PC-3 (cell line): ENCODE data around the gene MAIP1. TPM values are rescaled to one million over a fixed set of nuclear protein-coding genes. Genes with fewer than 3 reads are reported as not detected.

ENCODE experiments used
- ATAC-seq: fragments of 200-7000 bp; cut with Tn5 transposase; 2 replicates; pipeline ENCODE4 v1.9.1; 2020; ENCODE audit warnings: mild to moderate bottlenecking, moderate library complexity
- BruUV-seq: library from RNA; stranded (reverse); fragments of 400-500 nt; replicated peaks from 2 replicates; lab custom pipeline; 2021; lab: Mats Ljungman, UMichigan
- CTCF ChIA-PET: fragments of 300-600 bp; sonication (Branson Sonifier 250); formaldehyde crosslinking; loops from one replicate; lab custom pipeline; 2022; ENCODE audit warnings: antibody characterized with exemption; lab: Charles Lee
- POLR2A ChIA-PET: fragments of 300-600 bp; sonication (Branson Sonifier 250); formaldehyde crosslinking; loops from one replicate; lab custom pipeline; 2022; ENCODE audit warnings: antibody characterized with exemption; ENCODE audit not compliant: unreplicated experiment; lab: Charles Lee
- DNase-seq: peaks from one replicate; pipeline ENCODE4 v3.0.0-alpha.2; 2015
- H2AFZ ChIP-seq: fragments of 300-600 bp; sonication (generic); 2 replicates; pipeline ENCODE4 v1.6.0; 2016; ENCODE audit warnings: antibody characterized with exemption, low read length
- H3F3A ChIP-seq: fragments of 300-600 bp; sonication (generic); one replicate; pipeline ENCODE4 v1.6.0; 2017; ENCODE audit warnings: antibody characterized with exemption, low read length, control low read depth, mild to moderate bottlenecking; ENCODE audit not compliant: unreplicated experiment
- H3K27ac ChIP-seq: fragments of 300-600 bp; sonication (generic); 2 replicates; pipeline ENCODE4 v1.5.1; 2016; ENCODE audit warnings: mild to moderate bottlenecking, low read length
- H3K27me3 ChIP-seq: fragments of 300-600 bp; sonication (generic); 2 replicates; pipeline ENCODE4 v1.6.1; 2016; ENCODE audit warnings: low read length, mixed read lengths
- H3K36me3 ChIP-seq: fragments of 300-600 bp; sonication (generic); 2 replicates; pipeline ENCODE4 v1.6.1; 2016; ENCODE audit warnings: low read depth, mixed run types, low read length, mixed read lengths
- H3K4me1 ChIP-seq: fragments of 300-600 bp; sonication (generic); 2 replicates; pipeline ENCODE4 v1.5.1; 2016; ENCODE audit warnings: low read length; ENCODE audit not compliant: insufficient read depth
- H3K4me2 ChIP-seq: fragments of 300-600 bp; sonication (generic); 2 replicates; pipeline ENCODE4 v1.6.0; 2016; ENCODE audit warnings: low read length
- H3K4me3 ChIP-seq: fragments of 300-600 bp; sonication (generic); 2 replicates; pipeline ENCODE4 v1.5.1; 2016; ENCODE audit warnings: mild to moderate bottlenecking, low read length, mixed read lengths
- H3K79me2 ChIP-seq: fragments of 300-600 bp; sonication (generic); 2 replicates; pipeline ENCODE4 v1.6.1; 2017; ENCODE audit warnings: low read length, mixed read lengths
- H3K9ac ChIP-seq: fragments of 300-600 bp; sonication (generic); 2 replicates; pipeline ENCODE4 v1.6.0; 2016; ENCODE audit warnings: mild to moderate bottlenecking, low read length
- H3K9me2 ChIP-seq: fragments of 300-600 bp; sonication (generic); replicated peaks from 2 replicates; pipeline ENCODE4 v1.6.1; 2016; ENCODE audit warnings: mixed run types, low read length, mixed read lengths
- H3K9me3 ChIP-seq: fragments of 300-600 bp; sonication (generic); 2 replicates; pipeline ENCODE4 v1.6.1; 2016; ENCODE audit warnings: low read length, mixed read lengths
- H4K20me1 ChIP-seq: fragments of 300-600 bp; sonication (generic); 2 replicates; pipeline ENCODE4 v1.6.1; 2016; ENCODE audit warnings: low read length, mixed read lengths
- EZH2 ChIP-seq: fragments of 300-600 bp; sonication (generic); IDR thresholded peaks from one replicate; pipeline ENCODE4 v1.6.1; 2017; ENCODE audit warnings: antibody characterized with exemption, mild to moderate bottlenecking, low read length; ENCODE audit not compliant: unreplicated experiment
- EZH2phosphoT487 ChIP-seq: fragments of 300-600 bp; sonication (generic); IDR thresholded peaks from 2 replicates; pipeline ENCODE4 v1.6.1; 2018; ENCODE audit warnings: mild to moderate bottlenecking, antibody characterized with exemption, low read length, borderline replicate concordance
- intact Hi-C: fragments of 100-400 bp; cut with micrococcal nuclease; formaldehyde crosslinking; loops from 2 replicates; pipeline ENCODE4 v1.9.0; 2023
- total RNA-seq: library from RNA; depleted of rRNA; stranded (reverse); fragments of >200 nt; gene quantifications from 2 replicates; pipeline ENCODE4 v1.2.3, GENCODE V29; 2014
- TF ChIP-seq, protein P1 (sequence below): fragments of 300-600 bp; sonication (generic); conservative IDR thresholded peaks from 2 replicates; pipeline ENCODE4 v1.5.1; 2017; ENCODE audit warnings: antibody characterized with exemption, low read depth, mild to moderate bottlenecking, low read length

Gene MAIP1
- total RNA-seq, 1 experiment from 2014 or later = 44.7 TPM

DNA sequence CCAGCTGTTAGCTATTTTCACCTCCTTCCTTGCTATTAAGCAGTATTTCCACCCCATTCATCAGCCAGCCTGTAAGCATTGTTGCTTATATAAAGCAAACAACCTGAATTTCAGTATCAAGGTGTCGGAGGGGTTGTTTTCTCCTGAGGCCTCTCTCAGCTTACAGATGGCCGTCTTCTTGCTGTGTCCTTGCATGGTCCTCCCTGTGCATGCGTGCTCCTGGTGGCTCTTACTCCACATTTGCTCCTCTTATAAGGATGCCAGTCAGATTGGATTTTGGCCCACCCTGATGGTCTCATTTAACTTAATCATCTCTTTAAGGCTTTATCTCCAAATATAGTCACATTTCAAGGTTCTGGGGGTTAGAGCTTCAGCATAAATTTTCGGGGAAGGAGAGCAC, 2.6 kb downstream of the MAIP1 start:
- Histone ChIP-seq H2AFZ (no peak overlapping the region), H3K27me3 (no peaks in the 10 kb centered on the region), H3K4me3 (peak overlapping the region; percentile 94; the same call in 1 of the 2 replicates), H3F3A (no peaks in the 10 kb centered on the region), H3K27ac (no peak overlapping the region), H3K9me3 (no peaks in the 10 kb centered on the region), H3K9me2 (no peaks in the 10 kb centered on the region), H3K9ac (no peak overlapping the region), H4K20me1 (0 out of 2 replicates have a peak, but pooled peaks cover 4% of the 10 kb centered on the region), H3K36me3 (peaks cover 33% of the 10 kb centered on the region), H3K79me2 (peaks cover 62% of the 10 kb centered on the region), H3K4me2 (peak overlapping the region; percentile 86), H3K4me1 (peaks cover 20% of the 10 kb centered on the region)
- intact Hi-C loops = no loop called here
- ChIA-PET CTCF (no interaction called here), POLR2A (no interaction called here)
- no peak for ATAC-seq
- TF ChIP-seq EZH2phosphoT487 (no peak), EZH2 (no peak)
- TF ChIP-seq, protein P1, sequence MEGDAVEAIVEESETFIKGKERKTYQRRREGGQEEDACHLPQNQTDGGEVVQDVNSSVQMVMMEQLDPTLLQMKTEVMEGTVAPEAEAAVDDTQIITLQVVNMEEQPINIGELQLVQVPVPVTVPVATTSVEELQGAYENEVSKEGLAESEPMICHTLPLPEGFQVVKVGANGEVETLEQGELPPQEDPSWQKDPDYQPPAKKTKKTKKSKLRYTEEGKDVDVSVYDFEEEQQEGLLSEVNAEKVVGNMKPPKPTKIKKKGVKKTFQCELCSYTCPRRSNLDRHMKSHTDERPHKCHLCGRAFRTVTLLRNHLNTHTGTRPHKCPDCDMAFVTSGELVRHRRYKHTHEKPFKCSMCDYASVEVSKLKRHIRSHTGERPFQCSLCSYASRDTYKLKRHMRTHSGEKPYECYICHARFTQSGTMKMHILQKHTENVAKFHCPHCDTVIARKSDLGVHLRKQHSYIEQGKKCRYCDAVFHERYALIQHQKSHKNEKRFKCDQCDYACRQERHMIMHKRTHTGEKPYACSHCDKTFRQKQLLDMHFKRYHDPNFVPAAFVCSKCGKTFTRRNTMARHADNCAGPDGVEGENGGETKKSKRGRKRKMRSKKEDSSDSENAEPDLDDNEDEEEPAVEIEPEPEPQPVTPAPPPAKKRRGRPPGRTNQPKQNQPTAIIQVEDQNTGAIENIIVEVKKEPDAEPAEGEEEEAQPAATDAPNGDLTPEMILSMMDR = no peak
- no TSS peak for BruUV-seq
- no peak for DNase-seq

DNA sequence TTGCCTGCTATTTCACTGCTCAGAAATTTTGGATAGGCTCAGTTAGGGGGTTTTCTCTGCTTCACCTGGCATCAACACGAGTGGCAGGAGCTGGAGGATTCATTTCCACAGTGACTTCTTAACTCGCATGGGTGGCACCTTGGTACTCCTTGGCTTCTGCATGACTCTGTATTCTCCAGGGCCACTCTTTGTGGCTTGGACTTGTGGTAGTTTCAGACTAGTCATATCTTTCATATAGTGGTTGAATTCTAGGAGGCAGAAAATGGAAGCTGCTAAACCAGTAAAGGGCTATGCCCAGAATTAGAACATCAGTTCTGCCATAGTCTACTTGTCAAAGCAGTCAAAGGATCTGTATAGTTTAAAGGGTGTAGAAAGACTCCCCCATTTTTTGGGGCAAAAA, 6.8 kb downstream of the MAIP1 start:
- Histone ChIP-seq H3K27me3 (no peaks in the 10 kb centered on the region), H3K9ac (no peak overlapping the region), H3K4me2 (no peak overlapping the region), H3K27ac (no peak overlapping the region), H4K20me1 (no peaks in the 10 kb centered on the region), H3K4me1 (0 out of 2 replicates have a peak, but pooled peaks cover 2% of the 10 kb centered on the region), H3K36me3 (peaks cover 53% of the 10 kb centered on the region), H3K9me3 (no peaks in the 10 kb centered on the region), H3F3A (no peaks in the 10 kb centered on the region), H3K4me3 (no peak overlapping the region), H3K79me2 (peaks cover 23% of the 10 kb centered on the region), H2AFZ (no peak overlapping the region), H3K9me2 (no peaks in the 10 kb centered on the region)
- intact Hi-C loops = no loop called here
- BruUV-seq = no TSS peak
- CTCF ChIA-PET = no interaction called here
- ATAC-seq = no peak
- DNase-seq = no peak
- TF ChIP-seq EZH2 = no peak
- no peak for TF ChIP-seq EZH2phosphoT487
- TF ChIP-seq, protein P1 = no peak
- POLR2A ChIA-PET = no interaction called here

DNA sequence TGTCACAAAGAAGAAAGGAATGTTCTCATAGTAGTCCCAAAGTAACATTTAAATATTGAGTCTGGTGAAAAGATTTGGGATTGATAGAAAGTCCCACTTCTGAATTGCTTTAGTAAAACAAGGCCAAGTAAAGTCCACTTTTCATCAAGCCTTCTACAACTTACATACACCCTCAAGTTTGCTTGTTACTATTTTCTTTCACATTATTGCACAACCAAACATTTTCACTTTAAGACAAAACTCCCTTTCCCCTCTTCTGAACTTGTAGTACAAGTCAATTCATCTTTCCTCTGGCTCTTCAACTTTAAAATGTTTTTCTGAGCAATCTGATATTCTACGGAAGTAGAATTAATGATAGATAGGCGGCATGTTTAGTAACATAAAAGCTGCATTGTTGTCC, 11.0 kb downstream of the MAIP1 start:
- no TSS peak for BruUV-seq
- ChIA-PET CTCF (no interaction called here), POLR2A (no interaction called here)
- Histone ChIP-seq H3K4me1 (no peaks in the 10 kb centered on the region), H3K9me3 (no peaks in the 10 kb centered on the region), H3K27ac (no peak overlapping the region), H3K36me3 (peaks cover 40% of the 10 kb centered on the region), H3K27me3 (no peaks in the 10 kb centered on the region), H3K79me2 (no peaks in the 10 kb centered on the region), H4K20me1 (no peaks in the 10 kb centered on the region), H3K4me3 (no peak overlapping the region), H2AFZ (no peak overlapping the region), H3K9me2 (no peaks in the 10 kb centered on the region), H3K9ac (no peak overlapping the region), H3F3A (no peaks in the 10 kb centered on the region), H3K4me2 (no peak overlapping the region)
- ATAC-seq (no peak), DNase-seq (no peak)
- intact Hi-C loops = no loop called here
- TF ChIP-seq EZH2phosphoT487 = no peak
- TF ChIP-seq, protein P1 = no peak
